ENCODE measurements around the gene GBGT1. TPM values are rescaled to one million over a fixed set of nuclear protein-coding genes. Genes with fewer than 3 reads are reported as not detected.

GBGT1 gene
- total RNA-seq, 1 experiment from 2014 or later = not detected

- H3K4me2 ChIP-seq (ENCODE audit: low read length) = no peak overlapping the region
- no peak overlapping the region for H3K27ac ChIP-seq (ENCODE audit: low read length)
- POLR2A ChIA-PET (ENCODE audit: unreplicated experiment) = no interaction called here
- CTCF ChIA-PET = no interaction called here
- H3K9ac ChIP-seq (ENCODE audit: low read length) = no peak overlapping the region
- TF ChIP-seq, protein P1, sequence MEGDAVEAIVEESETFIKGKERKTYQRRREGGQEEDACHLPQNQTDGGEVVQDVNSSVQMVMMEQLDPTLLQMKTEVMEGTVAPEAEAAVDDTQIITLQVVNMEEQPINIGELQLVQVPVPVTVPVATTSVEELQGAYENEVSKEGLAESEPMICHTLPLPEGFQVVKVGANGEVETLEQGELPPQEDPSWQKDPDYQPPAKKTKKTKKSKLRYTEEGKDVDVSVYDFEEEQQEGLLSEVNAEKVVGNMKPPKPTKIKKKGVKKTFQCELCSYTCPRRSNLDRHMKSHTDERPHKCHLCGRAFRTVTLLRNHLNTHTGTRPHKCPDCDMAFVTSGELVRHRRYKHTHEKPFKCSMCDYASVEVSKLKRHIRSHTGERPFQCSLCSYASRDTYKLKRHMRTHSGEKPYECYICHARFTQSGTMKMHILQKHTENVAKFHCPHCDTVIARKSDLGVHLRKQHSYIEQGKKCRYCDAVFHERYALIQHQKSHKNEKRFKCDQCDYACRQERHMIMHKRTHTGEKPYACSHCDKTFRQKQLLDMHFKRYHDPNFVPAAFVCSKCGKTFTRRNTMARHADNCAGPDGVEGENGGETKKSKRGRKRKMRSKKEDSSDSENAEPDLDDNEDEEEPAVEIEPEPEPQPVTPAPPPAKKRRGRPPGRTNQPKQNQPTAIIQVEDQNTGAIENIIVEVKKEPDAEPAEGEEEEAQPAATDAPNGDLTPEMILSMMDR (conservative IDR thresholded peaks at IDR 0.05; ENCODE audit: low read depth, low read length) = no peak
- TF ChIP-seq EZH2phosphoT487 (IDR thresholded peaks at IDR 0.05; ENCODE audit: borderline replicate concordance, low read length) (no peak), EZH2 (IDR thresholded peaks at IDR 0.05; ENCODE audit: low read length, unreplicated experiment) (no peak)
- ATAC-seq = no peak
- H3K4me1 ChIP-seq (ENCODE audit: insufficient read depth, low read length) = peaks cover 9% of the 10 kb centered on the region
- H4K20me1 ChIP-seq (ENCODE audit: low read length) = peaks cover 6% of the 10 kb centered on the region
- no TSS peak for BruUV-seq (replicated peaks)
- H3F3A ChIP-seq (ENCODE audit: low read length, unreplicated experiment) = no peaks in the 10 kb centered on the region
- no peaks in the 10 kb centered on the region for H3K27me3 ChIP-seq (ENCODE audit: low read length)
- no peaks in the 10 kb centered on the region for H3K9me3 ChIP-seq (ENCODE audit: low read length)
- H3K79me2 ChIP-seq (ENCODE audit: low read length) = peaks cover 73% of the 10 kb centered on the region
- no peak overlapping the region for H3K4me3 ChIP-seq (ENCODE audit: low read length)
- DNase-seq = no peak
- H3K9me2 ChIP-seq (replicated peaks; ENCODE audit: low read length) = no peaks in the 10 kb centered on the region
- no peaks in the 10 kb centered on the region for H3K36me3 ChIP-seq (ENCODE audit: low read depth, low read length)
- intact Hi-C loops (cut with micrococcal nuclease) = no loop called here
- H2AFZ ChIP-seq (ENCODE audit: low read length) = no peak overlapping the region
Observed at GRCh38 chr9:133141833-133142595, 21.7 kb downstream of the GBGT1 start.

- Histone ChIP-seq H3K4me3 (ENCODE audit: low read length) (no peak overlapping the region), H3K79me2 (ENCODE audit: low read length) (peaks cover 59% of the 10 kb centered on the region), H3K9ac (ENCODE audit: low read length) (no peak overlapping the region), H3K9me3 (ENCODE audit: low read length) (no peaks in the 10 kb centered on the region), H2AFZ (ENCODE audit: low read length) (no peak overlapping the region), H3K4me1 (ENCODE audit: insufficient read depth, low read length) (peaks cover 15% of the 10 kb centered on the region), H3K4me2 (ENCODE audit: low read length) (no peak overlapping the region), H3K9me2 (replicated peaks; ENCODE audit: low read length) (no peaks in the 10 kb centered on the region), H3K27me3 (ENCODE audit: low read length) (no peaks in the 10 kb centered on the region), H3K36me3 (ENCODE audit: low read depth, low read length) (no peaks in the 10 kb centered on the region), H3F3A (ENCODE audit: low read length, unreplicated experiment) (no peaks in the 10 kb centered on the region), H4K20me1 (ENCODE audit: low read length) (no peaks in the 10 kb centered on the region), H3K27ac (ENCODE audit: low read length) (no peak overlapping the region)
- CTCF ChIA-PET = no interaction called here
- POLR2A ChIA-PET (ENCODE audit: unreplicated experiment) = no interaction called here
- intact Hi-C loops (cut with micrococcal nuclease) = no loop called here
- ATAC-seq (no peak), DNase-seq (no peak)
- BruUV-seq (replicated peaks) = no TSS peak
- no peak for TF ChIP-seq EZH2phosphoT487 (IDR thresholded peaks at IDR 0.05; ENCODE audit: borderline replicate concordance, low read length)
- TF ChIP-seq, protein P1 (conservative IDR thresholded peaks at IDR 0.05; ENCODE audit: low read depth, low read length) = no peak
- TF ChIP-seq EZH2 (IDR thresholded peaks at IDR 0.05; ENCODE audit: low read length, unreplicated experiment) = no peak
Observed at GRCh38 chr9:133140606-133141005, 23.1 kb downstream of the GBGT1 start.

- Histone ChIP-seq H3K4me2 (ENCODE audit: low read length) (no peak overlapping the region), H3K79me2 (ENCODE audit: low read length) (peaks cover 55% of the 10 kb centered on the region), H3K4me1 (ENCODE audit: insufficient read depth, low read length) (peaks cover 17% of the 10 kb centered on the region), H3K4me3 (ENCODE audit: low read length) (no peak overlapping the region), H3K9me3 (ENCODE audit: low read length) (no peaks in the 10 kb centered on the region), H3K27ac (ENCODE audit: low read length) (no peak overlapping the region), H3K9me2 (replicated peaks; ENCODE audit: low read length) (no peaks in the 10 kb centered on the region), H3K9ac (ENCODE audit: low read length) (no peak overlapping the region), H4K20me1 (ENCODE audit: low read length) (no peaks in the 10 kb centered on the region), H3K27me3 (ENCODE audit: low read length) (no peaks in the 10 kb centered on the region), H3F3A (ENCODE audit: low read length, unreplicated experiment) (no peaks in the 10 kb centered on the region), H2AFZ (ENCODE audit: low read length) (no peak overlapping the region), H3K36me3 (ENCODE audit: low read depth, low read length) (no peaks in the 10 kb centered on the region)
- intact Hi-C loops (cut with micrococcal nuclease) = no loop called here
- ChIA-PET POLR2A (ENCODE audit: unreplicated experiment) (no interaction called here), CTCF (no interaction called here)
- ATAC-seq (no peak), DNase-seq (no peak)
- TF ChIP-seq, protein P1 (conservative IDR thresholded peaks at IDR 0.05; ENCODE audit: low read depth, low read length) = no peak
- TF ChIP-seq EZH2phosphoT487 (IDR thresholded peaks at IDR 0.05; ENCODE audit: borderline replicate concordance, low read length) (no peak), EZH2 (IDR thresholded peaks at IDR 0.05; ENCODE audit: low read length, unreplicated experiment) (no peak)
- no TSS peak for BruUV-seq (replicated peaks)
Observed at GRCh38 chr9:133140174-133140505, 23.6 kb downstream of the GBGT1 start.
